Endothelial cell (in vitro differentiated cells): ENCODE data around the gene SIGMAR1. TPM values are rescaled to one million over a fixed set of nuclear protein-coding genes. Genes with fewer than 3 reads are reported as not detected.
"Not testable (repeated sequence)": the region's sequence is repeated elsewhere in the genome, so short reads cannot be mapped to it uniquely, and the experiment has no call there.

Source experiments
- DNase-seq: peaks from one replicate; pipeline ENCODE4 v3.0.0; 2021; ENCODE audit warnings: low spot score
- H3K27ac Mint-ChIP-seq: one replicate; pipeline ENCODE4 v1.8.0; 2021; ENCODE audit warnings: mixed read lengths, inconsistent platforms; ENCODE audit not compliant: unreplicated experiment
- H3K27me3 Mint-ChIP-seq: one replicate; pipeline ENCODE4 v1.8.0; 2021; ENCODE audit warnings: mild to moderate bottlenecking, moderate library complexity, mixed read lengths, inconsistent platforms; ENCODE audit not compliant: unreplicated experiment
- H3K36me3 Mint-ChIP-seq: one replicate; pipeline ENCODE4 v1.8.0; 2021; ENCODE audit warnings: mild to moderate bottlenecking, low read depth, mixed read lengths, inconsistent platforms; ENCODE audit not compliant: unreplicated experiment
- H3K4me1 Mint-ChIP-seq: one replicate; pipeline ENCODE4 v1.8.0; 2021; ENCODE audit warnings: mild to moderate bottlenecking, mixed read lengths, inconsistent platforms; ENCODE audit not compliant: unreplicated experiment
- H3K4me3 Mint-ChIP-seq: one replicate; pipeline ENCODE4 v1.8.0; 2021; ENCODE audit warnings: mild to moderate bottlenecking, mixed read lengths, inconsistent platforms; ENCODE audit not compliant: unreplicated experiment
- H3K9me3 Mint-ChIP-seq: one replicate; pipeline ENCODE4 v1.8.0; 2021; ENCODE audit warnings: mixed read lengths, inconsistent platforms; ENCODE audit not compliant: unreplicated experiment
- CTCF ChIP-seq: fragments of 200-600 bp; sonication (generic); IDR thresholded peaks from one replicate; pipeline ENCODE4 v1.5.0; 2021; ENCODE audit warnings: antibody characterized with exemption; ENCODE audit not compliant: unreplicated experiment
- total RNA-seq: library from RNA; stranded (reverse); fragmentation: NEBNext Ultra II Directional; extraction: Animal tissue kit (Norgen Biotek cat#: 25700); gene quantifications from one replicate; pipeline ENCODE4 v1.2.1, GENCODE V29; 2021; ENCODE audit not compliant: unreplicated experiment

SIGMAR1 gene
- total RNA-seq, 1 donor from 2014 or later = 25.9 TPM

GRCh38 chr9:34647084-34647403 is 9.5 kb upstream of the SIGMAR1 start:
- Mint-ChIP-seq H3K9me3 (no peaks in the 10 kb centered on the region), H3K36me3 (peaks cover 11% of the 10 kb centered on the region), H3K4me3 (peak overlapping the region; percentile 92), H3K27ac (no peak overlapping the region), H3K4me1 (peaks cover 16% of the 10 kb centered on the region), H3K27me3 (peaks cover 13% of the 10 kb centered on the region)
- DNase-seq = no peak
- no peak for TF ChIP-seq CTCF

GRCh38 chr9:34646211-34647083 is 8.9 kb upstream of the SIGMAR1 start, which contains the start of gene GALT:
Gene GALT (plus strand): TSS chr9:34646675. CDS start chr9:34646705, 30 bp downstream.
- Mint-ChIP-seq H3K36me3 (peaks cover 11% of the 10 kb centered on the region), H3K27me3 (peaks cover 12% of the 10 kb centered on the region), H3K4me1 (peaks cover 12% of the 10 kb centered on the region), H3K9me3 (no peaks in the 10 kb centered on the region), H3K4me3 (peak within 1 kb of the TSS; percentile 92), H3K27ac (peak within 1 kb of the TSS; percentile 18)
- TF ChIP-seq CTCF = peak; percentile 26
- peak; percentile 95 for DNase-seq

GRCh38 chr9:34644766-34645314 is 7.3 kb upstream of the SIGMAR1 start:
- H3K27ac Mint-ChIP-seq = no peak overlapping the region
- TF ChIP-seq CTCF = no peak
- H3K36me3 Mint-ChIP-seq = peaks cover 11% of the 10 kb centered on the region
- H3K27me3 Mint-ChIP-seq = peaks cover 11% of the 10 kb centered on the region
- H3K4me3 Mint-ChIP-seq = no peak overlapping the region
- DNase-seq = no peak
- H3K4me1 Mint-ChIP-seq = peaks cover 11% of the 10 kb centered on the region
- no peaks in the 10 kb centered on the region for H3K9me3 Mint-ChIP-seq

GRCh38 chr9:34642679-34643078 is 5.1 kb upstream of the SIGMAR1 start:
- no peak for TF ChIP-seq CTCF
- DNase-seq = no peak
- H3K4me3 Mint-ChIP-seq = no peak overlapping the region
- peaks cover 12% of the 10 kb centered on the region for H3K27me3 Mint-ChIP-seq
- H3K27ac Mint-ChIP-seq = no peak overlapping the region
- no peaks in the 10 kb centered on the region for H3K9me3 Mint-ChIP-seq
- peaks cover under 1% of the 10 kb centered on the region for H3K36me3 Mint-ChIP-seq
- peaks cover 9% of the 10 kb centered on the region for H3K4me1 Mint-ChIP-seq

- H3K4me3 Mint-ChIP-seq, DNase-seq, H3K36me3 Mint-ChIP-seq, H3K9me3 Mint-ChIP-seq, H3K27me3 Mint-ChIP-seq, H3K27ac Mint-ChIP-seq: not testable (repeated sequence)
- H3K4me1 Mint-ChIP-seq = peaks cover 11% of the 10 kb centered on the region
Measured at GRCh38 chr9:34639322-34639721, 1.7 kb upstream of the SIGMAR1 start.
